GM12872 (cell line): Measurements from ENCODE around the gene TSPY8.
"Not testable (repeated sequence)": the region's sequence is repeated elsewhere in the genome, so short reads cannot be mapped to it uniquely, and the experiment has no call there.

Experiments used
- CTCF ChIP-seq: IDR thresholded peaks from 3 replicates; pipeline ENCODE4 v1.5.1; 2011; ENCODE audit warnings: low read depth, mild to moderate bottlenecking, low read length, moderate library complexity; ENCODE audit not compliant: insufficient read depth

TSPY8 gene

GRCh38 chrY:9357497-9357896 is at the start of gene TSPY8:
TSPY8 (plus strand) TSS chrY:9357797; CDS start chrY:9357843, 46 bp downstream.
- not testable (repeated sequence) for TF ChIP-seq CTCF

- TF ChIP-seq CTCF, result no peak
These were observed 36.6 kb upstream of the TSPY8 start for GRCh38 chrY:9320996-9321395.

- TF ChIP-seq CTCF, result not testable (repeated sequence)
These were observed 20.4 kb upstream of the TSPY8 start, which contains the start of gene TSPY4 for GRCh38 chrY:9337164-9337563. TSPY4 (plus strand) TSS chrY:9337464; CDS start chrY:9337510, 46 bp downstream.

- TF ChIP-seq CTCF, result not testable (repeated sequence)
These were observed 40.5 kb downstream of the TSPY8 start, which contains the start of gene TSPY3 for GRCh38 chrY:9398121-9398520. TSPY3 (plus strand) TSS chrY:9398421; CDS start chrY:9398467, 46 bp downstream.
